Endothelial cell of umbilical vein (primary cell): ENCODE data around the gene SREBF1. TPM values are rescaled to one million over a fixed set of nuclear protein-coding genes. Genes with fewer than 3 reads are reported as not detected.

ENCODE experiments used
- BruUV-seq: library from RNA; stranded (reverse); fragments of 400-500 nt; replicated peaks from 2 replicates; lab custom pipeline; 2021; lab: Mats Ljungman, UMichigan
- CTCF ChIA-PET: fragments of 300-600, 350-600 bp; sonication (Branson Sonifier 250); formaldehyde crosslinking; loops from one replicate; lab custom pipeline; 2021; ENCODE audit warnings: antibody characterized with exemption, inconsistent platforms; lab: Charles Lee
- POLR2A ChIA-PET: fragments of 300-600, 350-600 bp; sonication (Branson Sonifier 250); formaldehyde crosslinking; loops from one replicate; lab custom pipeline; 2021; ENCODE audit warnings: antibody characterized with exemption, inconsistent platforms; lab: Charles Lee
- DNase-seq: peaks from one replicate; pipeline ENCODE4 v3.0.0-alpha.2; 2011; ENCODE audit warnings: low read depth, low spot score
- FAIRE-seq: peaks from 2 replicates; lab custom pipeline; 2011; peaks lifted over from hg19 to GRCh38; lab: Jason Lieb, UNC
- H2AFZ ChIP-seq: 2 replicates; pipeline ENCODE4 v1.6.0; 2012; ENCODE audit warnings: low read depth, low read length, control low read depth, inconsistent platforms
- H3K27ac ChIP-seq: 2 replicates; pipeline ENCODE4 v1.5.1; 2011; ENCODE audit warnings: low read depth, mild to moderate bottlenecking, control low read depth, low read length, moderate library complexity; ENCODE audit not compliant: insufficient read depth
- H3K27me3 ChIP-seq, 2 experiments: 2 replicates each; pipeline versions ENCODE4 v1.6.0 to v1.6.1; 2011; ENCODE audit warnings: low read length in 2 of 2, mixed read lengths in 1 of 2; ENCODE audit not compliant: control insufficient read depth in 2 of 2, insufficient read depth in 2 of 2
- H3K36me3 ChIP-seq, 2 experiments: 2 replicates in 1 of 2; 3 replicates in 1 of 2; pipeline ENCODE4 v1.5.1; 2011; ENCODE audit warnings: low read length in 2 of 2, mild to moderate bottlenecking in 1 of 2, moderate library complexity in 1 of 2; ENCODE audit not compliant: control insufficient read depth in 2 of 2, insufficient read depth in 2 of 2; ENCODE audit errors: extremely low read depth in 1 of 2
- H3K4me1 ChIP-seq: 3 replicates; pipeline ENCODE4 v1.5.1; 2011; ENCODE audit warnings: mild to moderate bottlenecking, low read length; ENCODE audit not compliant: control insufficient read depth, insufficient read depth; ENCODE audit errors: extremely low read depth
- H3K4me2 ChIP-seq: 2 replicates; pipeline ENCODE4 v1.6.1; 2011; ENCODE audit warnings: low read length, control low read depth, mixed read lengths; ENCODE audit not compliant: insufficient read depth
- H3K4me3 ChIP-seq, 3 experiments: fragments of 200-600 bp in 1 of 3; sonication (generic), shearing (Covaris generic) in 1 of 3; replicated peaks in 1 of 3; 2 replicates each; pipeline ENCODE4 v1.5.1; 2011 to 2016; ENCODE audit warnings: control low read depth in 3 of 3, low read length in 3 of 3, mild to moderate bottlenecking in 2 of 3, inconsistent platforms in 1 of 3, low read depth in 1 of 3, moderate library complexity in 1 of 3; ENCODE audit not compliant: insufficient read depth in 1 of 3
- H3K79me2 ChIP-seq: 2 replicates; pipeline ENCODE4 v1.6.0; 2012; ENCODE audit warnings: low read length, inconsistent platforms; ENCODE audit not compliant: control insufficient read depth, insufficient read depth
- H3K9ac ChIP-seq: replicated peaks from 2 replicates; pipeline ENCODE3; 2011; ENCODE audit warnings: low read length, control low read depth; ENCODE audit not compliant: insufficient read depth; ENCODE audit errors: extremely low read depth
- H3K9me1 ChIP-seq: replicated peaks from 3 replicates; pipeline ENCODE4 v1.6.0; 2011; ENCODE audit warnings: mild to moderate bottlenecking, low read length; ENCODE audit not compliant: control insufficient read depth, insufficient read depth; ENCODE audit errors: extremely low read depth
- H3K9me3 ChIP-seq: replicated peaks from 2 replicates; pipeline ENCODE4 v1.5.1; 2012; ENCODE audit warnings: low read length, inconsistent platforms; ENCODE audit not compliant: control insufficient read depth, insufficient read depth
- H4K20me1 ChIP-seq: replicated peaks from 2 replicates; pipeline ENCODE3; 2011; ENCODE audit warnings: mild to moderate bottlenecking, low read length; ENCODE audit not compliant: control insufficient read depth, insufficient read depth; ENCODE audit errors: extremely low read depth
- EZH2 ChIP-seq: IDR thresholded peaks from 2 replicates; pipeline ENCODE4 v1.6.1; 2012; ENCODE audit warnings: borderline replicate concordance, low read depth, mild to moderate bottlenecking, moderate library complexity, low read length, inconsistent platforms; ENCODE audit not compliant: severe bottlenecking
- FOS ChIP-seq: IDR thresholded peaks from 2 replicates; pipeline ENCODE4 v1.6.1; 2011; ENCODE audit warnings: mild to moderate bottlenecking, low read length, moderate library complexity, borderline replicate concordance; ENCODE audit not compliant: insufficient read depth
- GATA2 ChIP-seq: IDR thresholded peaks from 2 replicates; pipeline ENCODE4 v1.7.0; 2011; ENCODE audit warnings: low read depth, mild to moderate bottlenecking, moderate library complexity, mixed read lengths, low read length; ENCODE audit not compliant: insufficient read length, insufficient read depth
- JUN ChIP-seq: IDR thresholded peaks from 2 replicates; pipeline ENCODE4 v1.6.1; 2011; ENCODE audit warnings: borderline replicate concordance, low read depth; ENCODE audit not compliant: insufficient read length, insufficient read depth
- MYC ChIP-seq: IDR thresholded peaks from one replicate; pipeline ENCODE4 v1.6.1; 2011; ENCODE audit warnings: mild to moderate bottlenecking, low read depth, low read length
- POLR2A ChIP-seq: IDR thresholded peaks from 2 replicates; pipeline ENCODE4 v1.6.1; 2012; ENCODE audit warnings: low read depth, mild to moderate bottlenecking, control low read depth, low read length
- POLR2AphosphoS5 ChIP-seq: IDR thresholded peaks from 2 replicates; pipeline ENCODE4 v1.6.1; 2012; ENCODE audit warnings: low read depth, mild to moderate bottlenecking, control low read depth, low read length, moderate library complexity; ENCODE audit not compliant: insufficient read depth
- dilution Hi-C: fragments of 300-500 bp; cut with MboI; formaldehyde crosslinking; loops from one replicate; pipeline ENCODE4 v1.15.0; 2019; ENCODE audit warnings: low sequenced_read_pairs; ENCODE audit not compliant: extremely low pct_ligation_motif_present
- intact Hi-C: fragments of 100-400 bp; cut with micrococcal nuclease; formaldehyde crosslinking; loops from one replicate; pipeline ENCODE4 v1.10.0; 2022
- polyA plus RNA-seq, 4 experiments: library from polyadenylated mRNA; depleted of rRNA in 3 of 4; stranded (reverse) in 3 of 4; unstranded in 1 of 4; fragments of >200 nt; gene quantifications; 2 replicates each; pipeline versions ENCODE4 v1.2.1 to v1.2.3, GENCODE V29; 2011 to 2012; ENCODE audit warnings: missing spikeins in 1 of 4
- total RNA-seq: library from RNA; stranded (reverse); gene quantifications from 2 replicates; pipeline ENCODE4 v1.2.3, GENCODE V29; 2021
- TF ChIP-seq, protein P1 (sequence below): IDR thresholded peaks from 2 replicates; pipeline ENCODE4 v1.6.1; 2011; ENCODE audit not compliant: insufficient read depth, insufficient read length
- TF ChIP-seq, protein P2 (sequence below), 2 donors: IDR thresholded peaks; 1 replicate in 1 of 2; 2 replicates in 1 of 2; pipeline ENCODE4 v1.5.1; 2011; ENCODE audit warnings: low read length in 2 of 2, mild to moderate bottlenecking in 2 of 2, moderate library complexity in 2 of 2, control low read depth in 1 of 2, inconsistent platforms in 1 of 2, low read depth in 1 of 2; ENCODE audit not compliant: insufficient read depth in 1 of 2; ENCODE audit errors: extremely low read depth in 1 of 2

Gene SREBF1
- total and polyA plus RNA-seq, 2 donors (not counting 3 experiments of a cell fraction or from before 2014, with no cell fraction given), result 50.4 to 109 TPM

DNA sequence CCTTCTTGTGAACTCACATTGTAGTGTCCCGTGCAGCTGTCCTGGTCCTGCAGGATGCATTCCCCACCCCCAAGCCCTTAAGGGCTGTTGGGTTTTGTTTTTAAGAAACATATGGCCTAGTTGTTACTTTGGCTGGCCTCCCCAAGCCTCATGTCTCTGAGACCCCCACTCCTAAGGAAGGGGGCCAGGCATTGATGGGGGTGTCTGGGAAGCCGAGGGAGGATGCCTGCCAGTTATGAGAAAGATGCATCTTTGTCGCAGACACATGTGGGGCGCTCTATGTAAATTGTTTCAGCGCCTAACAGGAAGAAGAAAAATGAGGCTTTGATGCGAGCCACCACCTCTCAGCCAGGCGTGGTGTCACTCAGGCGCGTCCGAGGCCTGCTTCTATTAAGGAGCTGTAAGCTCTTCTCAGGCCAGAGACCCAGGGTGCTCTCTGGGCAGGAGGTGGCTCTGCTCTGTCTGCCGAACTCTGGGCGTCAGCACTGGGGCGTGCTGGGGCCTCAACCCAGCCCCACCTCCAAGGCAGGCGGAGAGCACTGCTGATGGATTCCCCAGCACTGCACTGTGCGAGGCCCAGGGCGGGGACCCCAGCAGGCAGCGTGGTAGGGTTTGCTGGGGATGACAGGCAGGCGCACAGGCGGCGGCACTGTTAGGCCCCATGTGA, 70.6 kb downstream of the SREBF1 start:
- DNase-seq (no peak), FAIRE-seq (no peak)
- peaks cover 0 to 6% of the 10 kb centered on the region in 2 experiments for H3K36me3 ChIP-seq
- POLR2A ChIA-PET, result no interaction called here
- H3K27ac ChIP-seq, result no peak overlapping the region
- no peak for TF ChIP-seq FOS
- no peak for TF ChIP-seq EZH2
- TF ChIP-seq, protein P1, sequence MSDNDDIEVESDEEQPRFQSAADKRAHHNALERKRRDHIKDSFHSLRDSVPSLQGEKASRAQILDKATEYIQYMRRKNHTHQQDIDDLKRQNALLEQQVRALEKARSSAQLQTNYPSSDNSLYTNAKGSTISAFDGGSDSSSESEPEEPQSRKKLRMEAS, result no peak
- TF ChIP-seq GATA2, result no peak
- TF ChIP-seq MYC, result no peak
- no peak for TF ChIP-seq JUN
- TF ChIP-seq, protein P2, sequence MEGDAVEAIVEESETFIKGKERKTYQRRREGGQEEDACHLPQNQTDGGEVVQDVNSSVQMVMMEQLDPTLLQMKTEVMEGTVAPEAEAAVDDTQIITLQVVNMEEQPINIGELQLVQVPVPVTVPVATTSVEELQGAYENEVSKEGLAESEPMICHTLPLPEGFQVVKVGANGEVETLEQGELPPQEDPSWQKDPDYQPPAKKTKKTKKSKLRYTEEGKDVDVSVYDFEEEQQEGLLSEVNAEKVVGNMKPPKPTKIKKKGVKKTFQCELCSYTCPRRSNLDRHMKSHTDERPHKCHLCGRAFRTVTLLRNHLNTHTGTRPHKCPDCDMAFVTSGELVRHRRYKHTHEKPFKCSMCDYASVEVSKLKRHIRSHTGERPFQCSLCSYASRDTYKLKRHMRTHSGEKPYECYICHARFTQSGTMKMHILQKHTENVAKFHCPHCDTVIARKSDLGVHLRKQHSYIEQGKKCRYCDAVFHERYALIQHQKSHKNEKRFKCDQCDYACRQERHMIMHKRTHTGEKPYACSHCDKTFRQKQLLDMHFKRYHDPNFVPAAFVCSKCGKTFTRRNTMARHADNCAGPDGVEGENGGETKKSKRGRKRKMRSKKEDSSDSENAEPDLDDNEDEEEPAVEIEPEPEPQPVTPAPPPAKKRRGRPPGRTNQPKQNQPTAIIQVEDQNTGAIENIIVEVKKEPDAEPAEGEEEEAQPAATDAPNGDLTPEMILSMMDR (IDR thresholded peaks at IDR 0.05; ENCODE audit: extremely low read depth in 1 of 2, insufficient read depth in 1 of 2, low read depth in 1 of 2, low read length in 2 of 2), result no peak
- no peak for TF ChIP-seq POLR2A
- TF ChIP-seq POLR2AphosphoS5, result no peak
- H3K4me3 ChIP-seq, result no peak overlapping the region
- no peaks in the 10 kb centered on the region for H3K9me1 ChIP-seq
- H4K20me1 ChIP-seq, result no peaks in the 10 kb centered on the region
- peaks cover 7% of the 10 kb centered on the region for H3K79me2 ChIP-seq
- H3K9ac ChIP-seq, result no peak overlapping the region
- no peaks in the 10 kb centered on the region for H3K4me1 ChIP-seq
- intact Hi-C loops, result no loop called here
- no peaks in the 10 kb centered on the region for H3K27me3 ChIP-seq
- CTCF ChIA-PET, result no interaction called here
- H3K4me2 ChIP-seq, result no peak overlapping the region
- BruUV-seq, result no TSS peak
- dilution Hi-C loops, result no loop called here
- H2AFZ ChIP-seq, result no peak overlapping the region
- no peaks in the 10 kb centered on the region for H3K9me3 ChIP-seq
